Upper lobe of right lung (tissue), 1 donor: ENCODE results near the gene PHACTR3. TPM values are rescaled to one million over a fixed set of nuclear protein-coding genes. Genes with fewer than 3 reads are reported as not detected.

Source experiments
- ATAC-seq: fragments of 200-7000 bp; cut with Tn5 transposase; one replicate; pipeline ENCODE4 v1.9.1; 2020; ENCODE audit warnings: mild to moderate bottlenecking, moderate library complexity
- DNase-seq: peaks from one replicate; pipeline ENCODE4 v3.0.0-alpha.2; 2020
- H3K27ac ChIP-seq: fragments of 200-600 bp; one replicate; pipeline ENCODE4 v1.8.0; 2022
- H3K27me3 ChIP-seq: fragments of 200-600 bp; one replicate; pipeline ENCODE4 v1.8.0; 2022; ENCODE audit warnings: mild to moderate bottlenecking
- H3K36me3 ChIP-seq: fragments of 200-600 bp; one replicate; pipeline ENCODE4 v1.8.0; 2022
- H3K4me1 ChIP-seq: fragments of 200-600 bp; one replicate; pipeline ENCODE4 v1.8.0; 2022
- H3K4me3 ChIP-seq: fragments of 200-600 bp; one replicate; pipeline ENCODE4 v1.8.0; 2022; ENCODE audit warnings: mild to moderate bottlenecking
- H3K9me3 ChIP-seq: fragments of 200-600 bp; one replicate; pipeline ENCODE4 v1.8.0; 2022
- CTCF ChIP-seq: fragments of 200-600 bp; IDR thresholded peaks from one replicate; pipeline ENCODE4 v1.8.0; 2022; ENCODE audit warnings: antibody characterized with exemption
- intact Hi-C: fragments of 100-400 bp; cut with DNase I; formaldehyde crosslinking; loops from one replicate; pipeline ENCODE4 v1.11.0; 2022
- total RNA-seq: library from RNA; stranded (reverse); fragmentation: NEBNext Ultra II Directional; extraction: Animal tissue kit (Norgen Biotek cat#: 25700); gene quantifications from one replicate; pipeline ENCODE4 v1.2.1, GENCODE V29; 2021
- donor health status: DM: no; HTN: yes; CAD: no; lungs with severe emphysema.

The PHACTR3 gene
- total RNA-seq, 1 donor from 2014 or later = 18.2 TPM

- no peaks in the 10 kb centered on the region for H3K36me3 ChIP-seq
- H3K27ac ChIP-seq = no peak overlapping the region
- no peak overlapping the region for H3K4me3 ChIP-seq
- peaks cover 12% of the 10 kb centered on the region for H3K27me3 ChIP-seq
- no peaks in the 10 kb centered on the region for H3K4me1 ChIP-seq
- TF ChIP-seq CTCF = no peak
- intact Hi-C loops = no loop called here
- H3K9me3 ChIP-seq = no peaks in the 10 kb centered on the region
- peak; percentile 40 for DNase-seq
- ATAC-seq = no peak
These were observed 132.0 kb downstream of the PHACTR3 start for GRCh38 chr20:59736366-59736765.

DNA sequence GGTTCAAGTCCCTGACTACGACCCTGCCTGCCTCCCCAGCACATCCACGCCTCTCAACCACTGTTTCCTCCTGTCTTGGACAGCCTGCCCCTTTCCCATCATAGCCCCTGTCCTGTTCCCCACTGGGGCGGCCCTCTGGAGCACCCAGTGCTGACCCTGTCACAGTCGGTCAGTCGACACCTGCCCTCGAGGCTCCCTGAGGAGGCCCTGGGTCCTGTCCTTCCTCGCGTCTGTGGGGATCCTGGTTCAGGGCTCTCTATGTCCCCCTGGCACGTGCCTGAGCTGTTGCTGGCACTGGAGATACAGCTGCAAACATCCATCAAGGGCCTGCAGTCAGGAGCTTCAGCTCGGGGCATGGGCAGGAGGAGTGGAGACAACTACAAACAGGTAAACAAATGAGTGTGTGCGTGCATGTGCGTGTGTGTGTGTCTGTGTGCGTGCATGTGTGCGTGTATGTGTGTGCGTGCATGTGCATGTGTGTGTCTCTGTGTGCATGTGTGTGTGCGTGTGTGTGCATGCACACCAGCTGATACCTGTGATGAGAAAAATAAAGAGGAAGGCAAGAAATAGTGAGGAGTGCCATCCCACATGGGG is 132.8 kb downstream of the PHACTR3 start:
- DNase-seq (peak; percentile 43), ATAC-seq (no peak)
- Histone ChIP-seq H3K4me1 (no peaks in the 10 kb centered on the region), H3K36me3 (no peaks in the 10 kb centered on the region), H3K27ac (no peak overlapping the region), H3K9me3 (no peaks in the 10 kb centered on the region), H3K27me3 (peaks cover 12% of the 10 kb centered on the region), H3K4me3 (no peak overlapping the region)
- intact Hi-C loops = no loop called here
- TF ChIP-seq CTCF = no peak

DNA sequence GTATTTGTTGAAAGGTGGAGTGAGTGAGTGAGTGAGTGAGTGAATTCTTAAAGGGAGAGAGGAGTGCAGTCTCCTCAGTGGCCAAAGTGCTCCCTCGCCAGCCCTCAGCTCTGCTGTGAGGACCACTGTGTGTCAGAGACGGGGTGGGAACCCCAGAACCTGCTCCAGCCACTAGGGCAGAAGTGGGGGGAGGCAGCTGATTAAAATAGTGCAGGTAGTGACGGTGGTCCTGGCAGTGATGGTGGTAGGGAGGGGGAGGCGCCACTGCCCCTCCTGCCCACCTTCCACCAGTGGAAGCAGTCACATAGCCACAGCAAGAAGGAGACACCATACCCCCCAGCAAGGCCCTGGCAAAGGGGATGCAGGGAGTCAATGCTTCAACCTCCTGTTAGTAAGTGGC is 133.5 kb downstream of the PHACTR3 start:
- DNase-seq (peak; percentile 25), ATAC-seq (no peak)
- TF ChIP-seq CTCF = no peak
- Histone ChIP-seq H3K36me3 (no peaks in the 10 kb centered on the region), H3K9me3 (no peaks in the 10 kb centered on the region), H3K4me3 (no peak overlapping the region), H3K27ac (no peak overlapping the region), H3K4me1 (no peaks in the 10 kb centered on the region), H3K27me3 (peaks cover 12% of the 10 kb centered on the region)
- intact Hi-C loops = no loop called here

DNA sequence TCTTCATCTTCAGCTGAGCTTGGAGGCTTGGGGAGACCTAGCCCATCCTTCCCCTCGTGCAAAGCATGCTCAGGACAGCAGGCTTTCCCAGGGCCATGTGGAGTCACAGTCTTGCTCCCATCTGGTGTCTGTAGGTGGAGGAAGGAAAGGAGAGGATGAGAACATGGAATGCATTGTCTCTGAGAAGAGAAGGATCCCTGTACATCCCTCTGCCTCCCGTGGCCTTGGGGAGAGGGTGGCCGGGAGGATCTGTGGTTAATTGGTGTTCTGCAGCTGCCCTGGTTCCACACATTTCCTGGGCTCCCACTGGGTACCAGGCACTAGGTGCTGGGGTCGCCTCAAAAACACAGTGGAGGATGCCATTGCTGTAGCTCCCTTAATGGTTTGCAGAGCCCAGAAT is 134.5 kb downstream of the PHACTR3 start:
- H3K27ac ChIP-seq = no peak overlapping the region

GRCh38 chr20:59740621-59741020 is 136.3 kb downstream of the PHACTR3 start:
- intact Hi-C loops = no loop called here
- H3K36me3 ChIP-seq = no peaks in the 10 kb centered on the region
- H3K27me3 ChIP-seq = peaks cover 12% of the 10 kb centered on the region
- H3K4me3 ChIP-seq = no peak overlapping the region
- H3K9me3 ChIP-seq = no peaks in the 10 kb centered on the region
- no peak for TF ChIP-seq CTCF
- ATAC-seq = no peak
- H3K27ac ChIP-seq = no peak overlapping the region
- H3K4me1 ChIP-seq = no peaks in the 10 kb centered on the region
- no peak for DNase-seq

More for the DNA sequence above, 134.5 kb downstream of the PHACTR3 start:
- no peak overlapping the region for H3K4me3 ChIP-seq
- DNase-seq (no peak), ATAC-seq (no peak)
- peaks cover 12% of the 10 kb centered on the region for H3K27me3 ChIP-seq
- no peaks in the 10 kb centered on the region for H3K36me3 ChIP-seq
- H3K4me1 ChIP-seq = no peaks in the 10 kb centered on the region
- intact Hi-C loops = no loop called here
- no peak for TF ChIP-seq CTCF
- H3K9me3 ChIP-seq = no peaks in the 10 kb centered on the region

DNA sequence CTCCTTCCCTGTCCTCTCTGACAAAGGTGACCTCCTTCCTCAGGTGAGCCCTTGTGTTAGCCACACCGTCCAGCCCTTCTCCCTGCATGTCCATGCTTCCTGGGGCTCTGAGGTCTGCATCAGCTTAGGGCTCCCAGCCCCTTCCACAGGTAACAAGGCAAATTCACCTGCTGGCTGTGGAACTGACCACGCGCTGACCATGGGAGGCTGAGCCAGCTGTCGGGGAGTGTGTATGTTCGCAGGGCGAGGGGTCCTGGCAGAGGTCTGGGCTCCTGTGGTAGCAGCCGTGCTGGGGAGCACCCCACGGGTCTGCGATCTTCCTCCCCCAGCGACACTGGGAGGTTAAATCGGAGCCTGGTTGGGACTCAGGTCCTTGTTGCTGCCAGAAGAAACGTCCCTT is 136.7 kb downstream of the PHACTR3 start:
- TF ChIP-seq CTCF = no peak
- Histone ChIP-seq H3K27me3 (peaks cover 12% of the 10 kb centered on the region), H3K9me3 (no peaks in the 10 kb centered on the region), H3K4me3 (no peak overlapping the region), H3K36me3 (no peaks in the 10 kb centered on the region), H3K27ac (no peak overlapping the region), H3K4me1 (no peaks in the 10 kb centered on the region)
- intact Hi-C loops = no loop called here
- no peak for DNase-seq
- no peak for ATAC-seq
